MM.1S (cell line): ENCODE data around the gene E2F2.

Source experiments
- DNase-seq: peaks from one replicate; pipeline ENCODE4 v3.0.0-alpha.2; 2015
- H2AFZ ChIP-seq: fragments of 300-600 bp; sonication (generic); 2 replicates; pipeline ENCODE4 v1.6.0; 2016; ENCODE audit warnings: antibody characterized with exemption, low read length
- H3F3A ChIP-seq: fragments of 300-600 bp; sonication (generic); 2 replicates; pipeline ENCODE4 v1.6.1; 2016; ENCODE audit warnings: mild to moderate bottlenecking, antibody characterized with exemption, low read length, moderate library complexity, mixed read lengths; ENCODE audit not compliant: insufficient read depth
- H3K27ac ChIP-seq: fragments of 300-600 bp; sonication (generic); 2 replicates; pipeline ENCODE4 v1.5.1; 2016; ENCODE audit warnings: mild to moderate bottlenecking, low read length
- H3K27me3 ChIP-seq: fragments of 300-600 bp; sonication (generic); replicated peaks from 2 replicates; pipeline ENCODE4 v1.6.0; 2016; ENCODE audit warnings: low read length; ENCODE audit not compliant: insufficient read depth
- H3K36me3 ChIP-seq: fragments of 300-600 bp; sonication (generic); replicated peaks from 2 replicates; pipeline ENCODE4 v1.6.1; 2016; ENCODE audit warnings: mild to moderate bottlenecking, low read length, mixed read lengths; ENCODE audit not compliant: insufficient read depth
- H3K4me1 ChIP-seq: fragments of 300-600 bp; sonication (generic); 2 replicates; pipeline ENCODE4 v1.6.1; 2016; ENCODE audit warnings: low read length, mixed read lengths
- H3K4me2 ChIP-seq: fragments of 300-600 bp; sonication (generic); 2 replicates; pipeline ENCODE4 v1.6.0; 2016; ENCODE audit warnings: low read depth, low read length
- H3K4me3 ChIP-seq: fragments of 300-600 bp; sonication (generic); 2 replicates; pipeline ENCODE4 v1.5.1; 2016; ENCODE audit warnings: low read length, mixed read lengths
- H3K79me2 ChIP-seq: fragments of 300-600 bp; sonication (generic); 2 replicates; pipeline ENCODE4 v1.6.1; 2016; ENCODE audit warnings: mixed run types, low read length, mixed read lengths
- H3K9ac ChIP-seq: fragments of 300-600 bp; sonication (generic); 2 replicates; pipeline ENCODE4 v1.6.1; 2016; ENCODE audit warnings: low read length, mixed read lengths
- H3K9me2 ChIP-seq: fragments of 300-600 bp; sonication (generic); replicated peaks from 2 replicates; pipeline ENCODE4 v1.6.1; 2016; ENCODE audit warnings: mild to moderate bottlenecking, low read length, mixed read lengths; ENCODE audit not compliant: insufficient read depth
- H3K9me3 ChIP-seq: fragments of 300-600 bp; sonication (generic); replicated peaks from 2 replicates; pipeline ENCODE4 v1.6.1; 2016; ENCODE audit warnings: mild to moderate bottlenecking, low read length, mixed read lengths; ENCODE audit not compliant: insufficient read depth
- H4K20me1 ChIP-seq: fragments of 300-600 bp; sonication (generic); 2 replicates; pipeline ENCODE4 v1.6.1; 2016; ENCODE audit warnings: mild to moderate bottlenecking, low read length, moderate library complexity, mixed read lengths; ENCODE audit not compliant: insufficient read depth
- CTCF ChIP-seq: fragments of 300-600 bp; sonication (generic); IDR thresholded peaks from 2 replicates; pipeline ENCODE4 v1.5.1; 2016; ENCODE audit warnings: antibody characterized with exemption, low read length, mixed read lengths
- EZH2 ChIP-seq: fragments of 300-600 bp; sonication (generic); optimal IDR thresholded peaks from 2 replicates; pipeline ENCODE3; 2017; ENCODE audit warnings: low read depth, mild to moderate bottlenecking, antibody characterized with exemption, low read length, mixed read lengths
- EZH2phosphoT487 ChIP-seq: fragments of 300-600 bp; sonication (generic); IDR thresholded peaks from 2 replicates; pipeline ENCODE4 v1.6.1; 2018; ENCODE audit warnings: antibody characterized with exemption, low read length

E2F2 gene

GRCh38 chr1:23564529-23565122 lies 33.6 kb upstream of the E2F2 start:
- Histone ChIP-seq H3K4me1 (peaks cover 10% of the 10 kb centered on the region), H3K36me3 (no peaks in the 10 kb centered on the region), H3F3A (peaks cover 17% of the 10 kb centered on the region), H3K9me3 (no peaks in the 10 kb centered on the region), H3K4me2 (no peak overlapping the region), H3K79me2 (no peaks in the 10 kb centered on the region), H3K27me3 (peaks cover 43% of the 10 kb centered on the region), H4K20me1 (no peaks in the 10 kb centered on the region), H3K9ac (no peak overlapping the region), H2AFZ (no peak overlapping the region), H3K9me2 (no peaks in the 10 kb centered on the region), H3K4me3 (no peak overlapping the region), H3K27ac (no peak overlapping the region)
- TF ChIP-seq CTCF (no peak), EZH2phosphoT487 (no peak)
- DNase-seq = no peak

GRCh38 chr1:23563755-23564374 lies 32.8 kb upstream of the E2F2 start:
- Histone ChIP-seq H4K20me1 (no peaks in the 10 kb centered on the region), H3K9ac (no peak overlapping the region), H3K79me2 (peaks cover 4% of the 10 kb centered on the region), H3K9me2 (no peaks in the 10 kb centered on the region), H3K9me3 (no peaks in the 10 kb centered on the region), H3K27me3 (peaks cover 36% of the 10 kb centered on the region), H3K36me3 (no peaks in the 10 kb centered on the region), H2AFZ (no peak overlapping the region), H3K4me3 (no peak overlapping the region), H3K4me1 (peaks cover 10% of the 10 kb centered on the region), H3F3A (peaks cover 20% of the 10 kb centered on the region), H3K27ac (no peak overlapping the region), H3K4me2 (no peak overlapping the region)
- DNase-seq = no peak
- no peak for TF ChIP-seq EZH2phosphoT487
- TF ChIP-seq CTCF = no peak
- TF ChIP-seq EZH2 = no peak

- Histone ChIP-seq H3K9me2 (no peaks in the 10 kb centered on the region), H2AFZ (no peak overlapping the region), H4K20me1 (no peaks in the 10 kb centered on the region), H3F3A (peaks cover 29% of the 10 kb centered on the region), H3K36me3 (no peaks in the 10 kb centered on the region), H3K9me3 (no peaks in the 10 kb centered on the region), H3K9ac (no peak overlapping the region), H3K4me1 (peaks cover 10% of the 10 kb centered on the region), H3K4me2 (peak overlapping the region; percentile 78; the same call in 1 of the 2 replicates), H3K27me3 (peaks cover 27% of the 10 kb centered on the region), H3K27ac (no peak overlapping the region), H3K4me3 (no peak overlapping the region), H3K79me2 (peaks cover 9% of the 10 kb centered on the region)
- TF ChIP-seq EZH2phosphoT487 = no peak
- TF ChIP-seq EZH2 = no peak
- TF ChIP-seq CTCF = no peak
- no peak for DNase-seq
These were observed 32.0 kb upstream of the E2F2 start for GRCh38 chr1:23563003-23563402.
